Esophagus muscularis mucosa (tissue), 4 donors: ENCODE data around the gene BET1L. TPM values are rescaled to one million over a fixed set of nuclear protein-coding genes. Genes with fewer than 3 reads are reported as not detected.

Experiments
- DNase-seq: peaks from one replicate; pipeline ENCODE4 v3.0.0-alpha.2; 2017; ENCODE audit errors: extremely low spot score
- H3K27ac ChIP-seq, 4 donors: fragments of 200-600 bp; sonication (generic); replicated peaks in 1 of 4; 1 replicate in 3 of 4; 2 replicates in 1 of 4; pipeline ENCODE4 v1.5.1; 2016 to 2019; ENCODE audit warnings: mild to moderate bottlenecking in 1 of 4
- H3K27me3 ChIP-seq, 4 donors: fragments of 200-600 bp; sonication (generic); one replicate each; pipeline versions ENCODE4 v1.5.1 to v1.6.0; 2016 to 2019
- H3K36me3 ChIP-seq, 4 donors: fragments of 200-600 bp; sonication (generic); one replicate each; pipeline ENCODE4 v1.5.1; 2016 to 2019
- H3K4me1 ChIP-seq, 4 donors: fragments of 200-600 bp; sonication (generic); one replicate each; pipeline ENCODE4 v1.5.1; 2016 to 2019
- H3K4me3 ChIP-seq, 4 donors: fragments of 200-600 bp; sonication (generic); 1 replicate in 2 of 4; 2 replicates in 2 of 4; pipeline ENCODE4 v1.5.1; 2016 to 2019; ENCODE audit warnings: mild to moderate bottlenecking in 4 of 4, moderate library complexity in 1 of 4
- H3K9me3 ChIP-seq, 4 donors: fragments of 200-600 bp; sonication (generic); 1 replicate in 3 of 4; 2 replicates in 1 of 4; pipeline ENCODE4 v1.5.1; 2016 to 2019
- EP300 ChIP-seq: sonication (generic); formaldehyde crosslinking; IDR thresholded peaks from one replicate; pipeline ENCODE4 v1.6.1; 2017; ENCODE audit warnings: antibody characterized with exemption
- POLR2A ChIP-seq: fragments of 450-650 bp; IDR thresholded peaks from one replicate; pipeline ENCODE4 v1.6.1; 2017; ENCODE audit warnings: antibody characterized with exemption, moderate library complexity, mild to moderate bottlenecking, low read depth
- POLR2AphosphoS5 ChIP-seq, 2 donors: sonication (generic); formaldehyde crosslinking; IDR thresholded peaks; one replicate each; pipeline ENCODE4 v1.6.1; 2017; ENCODE audit warnings: antibody characterized with exemption in 2 of 2
- WGBS: methylation state at CpG from one replicate; pipeline ENCODE4 v1.1.5; 2018; 5-methylcytosine and 5-hydroxymethylcytosine counted together
- intact Hi-C: fragments of 100-400 bp; cut with DNase I; formaldehyde crosslinking; loops from one replicate; pipeline ENCODE4 v1.15.1; 2023
- total RNA-seq, 4 donors: library from RNA; depleted of rRNA; stranded (reverse); fragments of >200 nt; gene quantifications; one replicate each; pipeline versions ENCODE4 v1.1.0 to v1.2.1, GENCODE V29; 2016
- TF ChIP-seq, protein P1 (sequence below), 3 experiments: fragments of 200-600 bp in 2 of 3; fragments of 450-650 bp in 1 of 3; sonication (generic) in 2 of 3; IDR thresholded peaks; one replicate each; pipeline ENCODE4 v1.5.1; 2017 to 2019; ENCODE audit warnings: antibody characterized with exemption in 3 of 3, mild to moderate bottlenecking in 2 of 3, moderate library complexity in 1 of 3

BET1L gene
- total RNA-seq, 4 donors from 2014 or later: 16.2 to 32.9 (median 30.5) TPM

- intact Hi-C loops: loop anchor here (10.0 kb wide), 1 partner anchor 162 kb away; the partner anchor contains the start of gene B4GALNT4
- no peak overlapping the region for H3K4me3 ChIP-seq
- H3K9me3 ChIP-seq: no peaks in the 10 kb centered on the region
- no peak overlapping the region for H3K27ac ChIP-seq
- no peaks in the 10 kb centered on the region for H3K27me3 ChIP-seq
- TF ChIP-seq, protein P1, sequence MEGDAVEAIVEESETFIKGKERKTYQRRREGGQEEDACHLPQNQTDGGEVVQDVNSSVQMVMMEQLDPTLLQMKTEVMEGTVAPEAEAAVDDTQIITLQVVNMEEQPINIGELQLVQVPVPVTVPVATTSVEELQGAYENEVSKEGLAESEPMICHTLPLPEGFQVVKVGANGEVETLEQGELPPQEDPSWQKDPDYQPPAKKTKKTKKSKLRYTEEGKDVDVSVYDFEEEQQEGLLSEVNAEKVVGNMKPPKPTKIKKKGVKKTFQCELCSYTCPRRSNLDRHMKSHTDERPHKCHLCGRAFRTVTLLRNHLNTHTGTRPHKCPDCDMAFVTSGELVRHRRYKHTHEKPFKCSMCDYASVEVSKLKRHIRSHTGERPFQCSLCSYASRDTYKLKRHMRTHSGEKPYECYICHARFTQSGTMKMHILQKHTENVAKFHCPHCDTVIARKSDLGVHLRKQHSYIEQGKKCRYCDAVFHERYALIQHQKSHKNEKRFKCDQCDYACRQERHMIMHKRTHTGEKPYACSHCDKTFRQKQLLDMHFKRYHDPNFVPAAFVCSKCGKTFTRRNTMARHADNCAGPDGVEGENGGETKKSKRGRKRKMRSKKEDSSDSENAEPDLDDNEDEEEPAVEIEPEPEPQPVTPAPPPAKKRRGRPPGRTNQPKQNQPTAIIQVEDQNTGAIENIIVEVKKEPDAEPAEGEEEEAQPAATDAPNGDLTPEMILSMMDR (IDR thresholded peaks at IDR 0.05): no peak
- 74% methylated on average over 8 of the region's 8 CpGs for WGBS
- no peak for DNase-seq
- peaks cover 13 to 64% (median 53%) of the 10 kb centered on the region in 4 donors for H3K36me3 ChIP-seq
- H3K4me1 ChIP-seq: peaks cover 16 to 40% (median 37%) of the 10 kb centered on the region in 4 donors
Measured at GRCh38 chr11:202490-202889, 4.7 kb downstream of the BET1L start.

DNA sequence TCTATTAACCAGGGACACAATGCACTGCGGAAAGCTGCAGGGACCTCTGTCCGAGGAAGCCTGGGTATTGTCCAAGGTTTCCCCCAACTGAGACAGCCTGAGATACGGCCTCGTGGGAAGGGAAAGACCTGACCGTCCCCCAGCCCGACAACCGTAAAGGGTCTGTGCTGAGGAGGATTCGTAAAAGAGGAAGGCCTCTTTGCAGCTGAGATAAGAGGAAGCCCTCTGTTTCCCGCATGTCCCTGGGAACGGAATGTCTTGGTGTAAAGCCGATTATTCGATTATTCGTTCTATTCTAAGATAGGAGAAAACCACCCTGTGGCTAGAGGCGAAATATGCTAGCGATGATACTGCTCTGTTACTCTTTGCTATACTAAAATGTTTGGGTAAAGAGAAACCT lies 5.2 kb downstream of the BET1L start:
- intact Hi-C loops: loop anchor here (10.0 kb wide), 1 partner anchor 163 kb away; the partner anchor contains the start of gene B4GALNT4
- Histone ChIP-seq H3K4me3 (no peak overlapping the region), H3K9me3 (no peaks in the 10 kb centered on the region), H3K27me3 (no peaks in the 10 kb centered on the region), H3K4me1 (peaks cover 16 to 40% (median 37%) of the 10 kb centered on the region in 4 donors), H3K27ac (no peak overlapping the region), H3K36me3 (peaks cover 13 to 64% (median 53%) of the 10 kb centered on the region in 4 donors)
- WGBS: 82% methylated on average over 15 of the region's 15 CpGs
- no peak for TF ChIP-seq POLR2A
- TF ChIP-seq POLR2AphosphoS5 (IDR thresholded peaks at IDR 0.05): no peak
- no peak for TF ChIP-seq EP300
- TF ChIP-seq, protein P1 (IDR thresholded peaks at IDR 0.05): no peak
- DNase-seq: no peak

DNA sequence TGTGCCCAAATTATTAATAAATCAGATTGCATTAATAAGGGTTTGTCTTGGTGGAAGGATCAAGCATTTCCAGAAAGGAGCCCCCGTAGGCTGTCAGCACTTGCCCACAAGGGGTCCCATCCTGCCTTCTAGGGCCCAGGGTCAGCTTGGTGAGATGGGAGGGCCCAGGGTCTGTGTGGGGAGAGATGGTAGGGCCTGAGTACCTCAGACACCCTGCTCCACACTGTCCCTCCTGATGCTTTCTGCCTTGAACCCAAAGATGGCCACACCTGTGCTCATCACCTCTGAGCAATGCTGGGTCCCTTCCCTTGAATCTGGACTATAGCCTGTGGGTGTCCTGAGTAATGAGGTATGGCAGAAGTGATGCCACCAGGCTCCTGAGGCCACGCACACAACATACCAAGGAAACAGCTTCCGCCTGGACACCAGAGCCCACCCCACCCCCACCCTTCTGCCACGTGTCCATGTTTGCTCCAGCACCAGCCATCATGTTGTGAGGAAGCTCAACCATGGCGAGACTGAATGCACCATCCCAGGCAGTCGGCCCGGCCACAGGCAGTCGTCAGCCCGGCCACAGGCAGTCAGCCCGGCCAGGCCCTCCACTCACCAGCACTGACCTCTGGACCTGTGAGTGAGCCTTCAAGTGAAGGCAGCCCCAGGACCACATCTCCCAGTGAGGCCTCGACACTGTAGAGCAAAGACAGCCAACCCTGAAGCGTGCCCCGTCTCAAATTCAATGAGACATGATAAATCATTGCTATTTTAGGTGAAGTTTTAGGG lies 6.8 kb downstream of the BET1L start:
- TF ChIP-seq, protein P1 (IDR thresholded peaks at IDR 0.05): no peak
- TF ChIP-seq POLR2AphosphoS5 (IDR thresholded peaks at IDR 0.05) (no peak), EP300 (no peak), POLR2A (no peak)
- Histone ChIP-seq H3K27ac (no peak overlapping the region), H3K9me3 (no peaks in the 10 kb centered on the region), H3K27me3 (no peaks in the 10 kb centered on the region), H3K4me1 (peaks cover 5 to 26% (median 25%) of the 10 kb centered on the region in 4 donors), H3K36me3 (peaks cover 13 to 58% (median 51%) of the 10 kb centered on the region in 4 donors), H3K4me3 (no peak overlapping the region)
- intact Hi-C loops: loop anchor here (10.0 kb wide), 1 partner anchor 164 kb away; the partner anchor contains the start of gene B4GALNT4
- WGBS: 93% methylated on average over 1 of the region's 13 CpGs
- DNase-seq: no peak

GRCh38 chr11:199782-200181 lies 7.4 kb downstream of the BET1L start:
- WGBS: 84% methylated on average over 8 of the region's 8 CpGs
- TF ChIP-seq EP300 (no peak), POLR2AphosphoS5 (IDR thresholded peaks at IDR 0.05) (no peak), POLR2A (no peak)
- TF ChIP-seq, protein P1 (IDR thresholded peaks at IDR 0.05): no peak
- intact Hi-C loops: loop anchor here (10.0 kb wide), 1 partner anchor 165 kb away; the partner anchor contains the start of gene B4GALNT4

More at GRCh38 chr11:199782-200181, 7.4 kb downstream of the BET1L start:
- H3K9me3 ChIP-seq: no peaks in the 10 kb centered on the region
- peaks cover 10 to 51% (median 45%) of the 10 kb centered on the region in 4 donors for H3K36me3 ChIP-seq
- no peaks in the 10 kb centered on the region for H3K27me3 ChIP-seq
- H3K4me1 ChIP-seq: peaks cover 0 to 20% (median 18%) of the 10 kb centered on the region in 4 donors
- no peak overlapping the region for H3K27ac ChIP-seq
- no peak for DNase-seq
- no peak overlapping the region for H3K4me3 ChIP-seq
